Measurements from ENCODE around the gene MAGI1.
"Not testable (repeated sequence)": the region's sequence is repeated elsewhere in the genome, so short reads cannot be mapped to it uniquely, and the experiment has no call there.

The MAGI1 gene

GRCh38 chr3:66033241-66034138 lies 5.2 kb downstream of the MAGI1 start:
- Mint-ChIP-seq H3K4me1 (ENCODE audit: low read depth) (peaks cover 9% of the 10 kb centered on the region), H3K36me3 (ENCODE audit: low read depth) (no peaks in the 10 kb centered on the region), H3K27ac (no peak overlapping the region), H3K27me3 (peaks cover 32% of the 10 kb centered on the region), H3K4me3 (no peak overlapping the region), H3K9me3 (no peaks in the 10 kb centered on the region)
- intact Hi-C loops (cut with micrococcal nuclease) = no loop called here

- H3K4me3 Mint-ChIP-seq = no peak overlapping the region
- no peaks in the 10 kb centered on the region for H3K9me3 Mint-ChIP-seq
- intact Hi-C loops (cut with micrococcal nuclease) = no loop called here
- no peaks in the 10 kb centered on the region for H3K4me1 Mint-ChIP-seq (ENCODE audit: low read depth)
- H3K27ac Mint-ChIP-seq = no peak overlapping the region
- H3K36me3 Mint-ChIP-seq (ENCODE audit: low read depth) = no peaks in the 10 kb centered on the region
- peaks cover 10% of the 10 kb centered on the region for H3K27me3 Mint-ChIP-seq
Measured at GRCh38 chr3:66031102-66031698, 7.5 kb downstream of the MAGI1 start.

GRCh38 chr3:66029443-66029842 lies 9.3 kb downstream of the MAGI1 start:
- intact Hi-C loops (cut with micrococcal nuclease) = no loop called here
- H3K4me1 Mint-ChIP-seq (ENCODE audit: low read depth) = no peaks in the 10 kb centered on the region
- no peak overlapping the region for H3K27ac Mint-ChIP-seq
- H3K27me3 Mint-ChIP-seq = no peaks in the 10 kb centered on the region
- no peak overlapping the region for H3K4me3 Mint-ChIP-seq
- no peaks in the 10 kb centered on the region for H3K36me3 Mint-ChIP-seq (ENCODE audit: low read depth)
- no peaks in the 10 kb centered on the region for H3K9me3 Mint-ChIP-seq

GRCh38 chr3:66029014-66029413 lies 9.7 kb downstream of the MAGI1 start:
- intact Hi-C loops (cut with micrococcal nuclease) = no loop called here
- H3K4me1 Mint-ChIP-seq (ENCODE audit: low read depth) = no peaks in the 10 kb centered on the region
- H3K27ac Mint-ChIP-seq = no peak overlapping the region
- no peaks in the 10 kb centered on the region for H3K27me3 Mint-ChIP-seq
- no peak overlapping the region for H3K4me3 Mint-ChIP-seq
- no peaks in the 10 kb centered on the region for H3K36me3 Mint-ChIP-seq (ENCODE audit: low read depth)
- no peaks in the 10 kb centered on the region for H3K9me3 Mint-ChIP-seq

- Mint-ChIP-seq H3K27ac (no peak overlapping the region), H3K4me1 (ENCODE audit: low read depth) (no peaks in the 10 kb centered on the region), H3K36me3 (ENCODE audit: low read depth) (no peaks in the 10 kb centered on the region), H3K27me3 (no peaks in the 10 kb centered on the region), H3K9me3 (no peaks in the 10 kb centered on the region), H3K4me3 (no peak overlapping the region)
- intact Hi-C loops (cut with micrococcal nuclease) = no loop called here
Measured at GRCh38 chr3:66028457-66028856, 10.3 kb downstream of the MAGI1 start.

GRCh38 chr3:66027099-66027498 lies 11.6 kb downstream of the MAGI1 start:
- H3K27ac Mint-ChIP-seq; H3K27me3 Mint-ChIP-seq; H3K4me1 Mint-ChIP-seq (ENCODE audit: low read depth); H3K9me3 Mint-ChIP-seq; H3K4me3 Mint-ChIP-seq; intact Hi-C loops (cut with micrococcal nuclease); H3K36me3 Mint-ChIP-seq (ENCODE audit: low read depth): not testable (repeated sequence)

- Mint-ChIP-seq H3K27me3 (no peaks in the 10 kb centered on the region), H3K27ac (no peak overlapping the region), H3K4me3 (no peak overlapping the region), H3K36me3 (ENCODE audit: low read depth) (no peaks in the 10 kb centered on the region), H3K9me3 (no peaks in the 10 kb centered on the region), H3K4me1 (ENCODE audit: low read depth) (no peaks in the 10 kb centered on the region)
- intact Hi-C loops (cut with micrococcal nuclease) = no loop called here
Measured at GRCh38 chr3:66023738-66024385, 14.9 kb downstream of the MAGI1 start.

GRCh38 chr3:66023229-66023628 lies 15.5 kb downstream of the MAGI1 start:
- Mint-ChIP-seq H3K27ac (no peak overlapping the region), H3K27me3 (no peaks in the 10 kb centered on the region), H3K36me3 (ENCODE audit: low read depth) (no peaks in the 10 kb centered on the region), H3K9me3 (no peaks in the 10 kb centered on the region), H3K4me3 (no peak overlapping the region), H3K4me1 (ENCODE audit: low read depth) (no peaks in the 10 kb centered on the region)
- intact Hi-C loops (cut with micrococcal nuclease) = no loop called here

GRCh38 chr3:66021731-66022131 lies 17.0 kb downstream of the MAGI1 start:
- intact Hi-C loops (cut with micrococcal nuclease) = no loop called here

GRCh38 chr3:66019896-66020295 lies 18.8 kb downstream of the MAGI1 start:
- Mint-ChIP-seq H3K27ac (no peak overlapping the region), H3K4me1 (ENCODE audit: low read depth) (no peaks in the 10 kb centered on the region), H3K36me3 (ENCODE audit: low read depth) (no peaks in the 10 kb centered on the region), H3K9me3 (no peaks in the 10 kb centered on the region), H3K4me3 (no peak overlapping the region), H3K27me3 (no peaks in the 10 kb centered on the region)
- intact Hi-C loops (cut with micrococcal nuclease) = no loop called here

More at GRCh38 chr3:66021731-66022131, 17.0 kb downstream of the MAGI1 start:
- Mint-ChIP-seq H3K9me3 (no peaks in the 10 kb centered on the region), H3K36me3 (ENCODE audit: low read depth) (no peaks in the 10 kb centered on the region), H3K27me3 (no peaks in the 10 kb centered on the region), H3K4me1 (ENCODE audit: low read depth) (no peaks in the 10 kb centered on the region), H3K4me3 (no peak overlapping the region), H3K27ac (no peak overlapping the region)

- Mint-ChIP-seq H3K4me3 (no peak overlapping the region), H3K4me1 (ENCODE audit: low read depth) (no peaks in the 10 kb centered on the region), H3K9me3 (no peaks in the 10 kb centered on the region), H3K27ac (no peak overlapping the region), H3K36me3 (ENCODE audit: low read depth) (no peaks in the 10 kb centered on the region), H3K27me3 (no peaks in the 10 kb centered on the region)
- intact Hi-C loops (cut with micrococcal nuclease) = no loop called here
Measured at GRCh38 chr3:66018057-66019033, 20.4 kb downstream of the MAGI1 start.

- H3K27me3 Mint-ChIP-seq = no peaks in the 10 kb centered on the region
- H3K36me3 Mint-ChIP-seq (ENCODE audit: low read depth) = no peaks in the 10 kb centered on the region
- no peaks in the 10 kb centered on the region for H3K9me3 Mint-ChIP-seq
- no peak overlapping the region for H3K4me3 Mint-ChIP-seq
- intact Hi-C loops (cut with micrococcal nuclease) = no loop called here
- no peak overlapping the region for H3K27ac Mint-ChIP-seq
- H3K4me1 Mint-ChIP-seq (ENCODE audit: low read depth) = no peaks in the 10 kb centered on the region
Measured at GRCh38 chr3:66017591-66017990, 21.1 kb downstream of the MAGI1 start.

GRCh38 chr3:66017084-66017483 lies 21.6 kb downstream of the MAGI1 start:
- Mint-ChIP-seq H3K27ac (no peak overlapping the region), H3K4me1 (ENCODE audit: low read depth) (no peaks in the 10 kb centered on the region), H3K9me3 (no peaks in the 10 kb centered on the region), H3K27me3 (no peaks in the 10 kb centered on the region), H3K36me3 (ENCODE audit: low read depth) (no peaks in the 10 kb centered on the region), H3K4me3 (no peak overlapping the region)
- intact Hi-C loops (cut with micrococcal nuclease) = no loop called here
